Measurements from ENCODE around the gene SORCS2.

SORCS2 gene

DNA sequence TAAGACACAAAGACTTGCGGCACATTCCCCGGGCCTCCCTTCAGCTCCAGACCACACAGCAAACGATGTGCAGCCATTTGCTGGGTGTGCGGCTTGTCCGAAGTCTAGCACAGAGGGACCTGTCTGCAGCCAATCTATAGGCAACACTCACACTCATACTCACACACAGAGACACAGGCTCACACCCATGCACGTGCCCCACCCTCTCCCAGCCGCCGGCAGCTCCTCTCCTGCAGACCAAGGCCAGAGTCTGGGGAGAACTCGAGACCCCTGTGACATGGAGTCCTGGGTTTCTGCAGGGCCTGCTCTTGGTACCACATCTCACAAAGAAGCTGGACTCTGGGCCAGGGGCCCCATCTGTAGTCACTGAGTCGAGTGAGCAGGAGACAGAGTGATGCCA lies 487.8 kb downstream of the SORCS2 start:
- Mint-ChIP-seq H3K4me1 (ENCODE audit: low read depth) (no peaks in the 10 kb centered on the region), H3K9me3 (no peaks in the 10 kb centered on the region), H3K27me3 (ENCODE audit: low read depth) (no peaks in the 10 kb centered on the region), H3K27ac (no peak overlapping the region), H3K36me3 (ENCODE audit: low read depth) (no peaks in the 10 kb centered on the region), H3K4me3 (no peak overlapping the region)

GRCh38 chr4:7680731-7681130 lies 488.4 kb downstream of the SORCS2 start:
- H3K36me3 Mint-ChIP-seq (ENCODE audit: low read depth), result no peaks in the 10 kb centered on the region
- no peaks in the 10 kb centered on the region for H3K9me3 Mint-ChIP-seq
- no peaks in the 10 kb centered on the region for H3K27me3 Mint-ChIP-seq (ENCODE audit: low read depth)
- no peaks in the 10 kb centered on the region for H3K4me1 Mint-ChIP-seq (ENCODE audit: low read depth)
- no peak overlapping the region for H3K4me3 Mint-ChIP-seq
- no peak overlapping the region for H3K27ac Mint-ChIP-seq

GRCh38 chr4:7683126-7683703 lies 490.9 kb downstream of the SORCS2 start:
- H3K4me1 Mint-ChIP-seq (ENCODE audit: low read depth), result no peaks in the 10 kb centered on the region
- H3K9me3 Mint-ChIP-seq, result no peaks in the 10 kb centered on the region
- H3K36me3 Mint-ChIP-seq (ENCODE audit: low read depth), result no peaks in the 10 kb centered on the region
- no peaks in the 10 kb centered on the region for H3K27me3 Mint-ChIP-seq (ENCODE audit: low read depth)
- H3K4me3 Mint-ChIP-seq, result no peak overlapping the region
- no peak overlapping the region for H3K27ac Mint-ChIP-seq

DNA sequence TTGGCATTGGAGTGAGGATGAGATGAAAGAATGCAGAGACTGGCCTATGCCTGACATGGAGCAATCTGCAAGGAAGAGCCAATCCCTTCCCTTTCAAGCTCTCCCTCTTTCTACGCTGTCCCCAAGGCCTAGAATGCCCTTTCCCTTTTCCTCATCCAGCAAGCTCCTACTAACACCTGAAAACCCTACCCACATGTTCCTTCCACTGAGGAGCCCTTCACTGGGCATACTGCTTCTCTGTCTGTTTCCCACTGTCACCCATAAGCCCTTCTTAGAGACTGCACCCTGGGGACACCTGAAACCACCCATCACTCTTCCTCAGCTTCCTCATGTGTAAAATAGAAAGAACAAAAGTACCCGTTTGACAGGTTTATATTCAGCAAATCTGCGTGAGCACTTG lies 492.0 kb downstream of the SORCS2 start:
- Mint-ChIP-seq H3K36me3 (ENCODE audit: low read depth) (no peaks in the 10 kb centered on the region), H3K4me3 (no peak overlapping the region), H3K27ac (no peak overlapping the region), H3K9me3 (no peaks in the 10 kb centered on the region), H3K4me1 (ENCODE audit: low read depth) (no peaks in the 10 kb centered on the region), H3K27me3 (ENCODE audit: low read depth) (no peaks in the 10 kb centered on the region)

GRCh38 chr4:7686070-7686870 lies 493.9 kb downstream of the SORCS2 start:
- no peaks in the 10 kb centered on the region for H3K9me3 Mint-ChIP-seq
- H3K4me3 Mint-ChIP-seq, result no peak overlapping the region
- H3K27ac Mint-ChIP-seq, result no peak overlapping the region
- H3K4me1 Mint-ChIP-seq (ENCODE audit: low read depth), result no peaks in the 10 kb centered on the region
- no peaks in the 10 kb centered on the region for H3K36me3 Mint-ChIP-seq (ENCODE audit: low read depth)
- no peaks in the 10 kb centered on the region for H3K27me3 Mint-ChIP-seq (ENCODE audit: low read depth)

DNA sequence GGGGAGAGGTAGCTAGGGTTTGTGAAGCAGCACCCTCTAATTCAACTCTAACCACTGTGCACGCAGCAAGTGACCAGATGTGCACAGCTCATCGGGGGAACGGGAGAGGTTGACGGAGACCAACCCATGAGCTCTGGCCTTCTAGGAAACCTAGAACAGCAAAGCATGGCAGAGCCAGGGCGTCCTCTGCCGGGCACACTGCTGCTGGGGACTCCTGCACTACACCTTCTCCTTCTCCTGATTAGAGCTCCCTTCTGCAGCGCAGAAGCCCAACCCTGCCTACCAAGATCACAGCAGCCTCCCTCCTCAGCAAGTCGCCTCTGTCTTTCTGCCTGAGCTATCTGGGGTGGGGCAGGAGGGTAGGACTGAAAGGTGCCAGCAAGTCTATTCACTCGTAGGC lies 494.7 kb downstream of the SORCS2 start:
- H3K4me1 Mint-ChIP-seq (ENCODE audit: low read depth), result no peaks in the 10 kb centered on the region
- no peak overlapping the region for H3K27ac Mint-ChIP-seq
- H3K9me3 Mint-ChIP-seq, result no peaks in the 10 kb centered on the region
- no peak overlapping the region for H3K4me3 Mint-ChIP-seq
- no peaks in the 10 kb centered on the region for H3K36me3 Mint-ChIP-seq (ENCODE audit: low read depth)
- H3K27me3 Mint-ChIP-seq (ENCODE audit: low read depth), result no peaks in the 10 kb centered on the region

GRCh38 chr4:7687796-7688195 lies 495.5 kb downstream of the SORCS2 start:
- Mint-ChIP-seq H3K36me3 (ENCODE audit: low read depth) (no peaks in the 10 kb centered on the region), H3K4me1 (ENCODE audit: low read depth) (no peaks in the 10 kb centered on the region), H3K27me3 (ENCODE audit: low read depth) (no peaks in the 10 kb centered on the region), H3K9me3 (no peaks in the 10 kb centered on the region), H3K27ac (no peak overlapping the region), H3K4me3 (no peak overlapping the region)

- Mint-ChIP-seq H3K4me3 (no peak overlapping the region), H3K27ac (no peak overlapping the region), H3K27me3 (ENCODE audit: low read depth) (no peaks in the 10 kb centered on the region), H3K4me1 (ENCODE audit: low read depth) (no peaks in the 10 kb centered on the region), H3K9me3 (no peaks in the 10 kb centered on the region), H3K36me3 (ENCODE audit: low read depth) (no peaks in the 10 kb centered on the region)
These were observed 497.7 kb downstream of the SORCS2 start for GRCh38 chr4:7689773-7690693.

- H3K27me3 Mint-ChIP-seq (ENCODE audit: low read depth), result no peaks in the 10 kb centered on the region
- no peak overlapping the region for H3K4me3 Mint-ChIP-seq
- H3K4me1 Mint-ChIP-seq (ENCODE audit: low read depth), result no peaks in the 10 kb centered on the region
- H3K27ac Mint-ChIP-seq, result no peak overlapping the region
- H3K9me3 Mint-ChIP-seq, result no peaks in the 10 kb centered on the region
- H3K36me3 Mint-ChIP-seq (ENCODE audit: low read depth), result no peaks in the 10 kb centered on the region
These were observed 498.7 kb downstream of the SORCS2 start for GRCh38 chr4:7691061-7691460.

- H3K4me1 Mint-ChIP-seq (ENCODE audit: low read depth), result no peaks in the 10 kb centered on the region
- H3K4me3 Mint-ChIP-seq, result no peak overlapping the region
- H3K27me3 Mint-ChIP-seq (ENCODE audit: low read depth), result no peaks in the 10 kb centered on the region
- H3K9me3 Mint-ChIP-seq, result no peaks in the 10 kb centered on the region
- H3K36me3 Mint-ChIP-seq (ENCODE audit: low read depth), result no peaks in the 10 kb centered on the region
- no peak overlapping the region for H3K27ac Mint-ChIP-seq
These were observed 499.6 kb downstream of the SORCS2 start for GRCh38 chr4:7691982-7692381.

GRCh38 chr4:7692451-7693236 lies 500.3 kb downstream of the SORCS2 start:
- H3K4me3 Mint-ChIP-seq, result no peak overlapping the region
- H3K9me3 Mint-ChIP-seq, result no peaks in the 10 kb centered on the region
- H3K27ac Mint-ChIP-seq, result no peak overlapping the region
- H3K27me3 Mint-ChIP-seq (ENCODE audit: low read depth), result no peaks in the 10 kb centered on the region
- no peaks in the 10 kb centered on the region for H3K36me3 Mint-ChIP-seq (ENCODE audit: low read depth)
- H3K4me1 Mint-ChIP-seq (ENCODE audit: low read depth), result no peaks in the 10 kb centered on the region

GRCh38 chr4:7693237-7693608 lies 500.9 kb downstream of the SORCS2 start:
- H3K4me1 Mint-ChIP-seq (ENCODE audit: low read depth), result no peaks in the 10 kb centered on the region
- no peaks in the 10 kb centered on the region for H3K36me3 Mint-ChIP-seq (ENCODE audit: low read depth)
- H3K4me3 Mint-ChIP-seq, result no peak overlapping the region
- no peaks in the 10 kb centered on the region for H3K9me3 Mint-ChIP-seq
- no peaks in the 10 kb centered on the region for H3K27me3 Mint-ChIP-seq (ENCODE audit: low read depth)
- no peak overlapping the region for H3K27ac Mint-ChIP-seq

GRCh38 chr4:7693711-7694110 lies 501.4 kb downstream of the SORCS2 start:
- Mint-ChIP-seq H3K9me3 (no peaks in the 10 kb centered on the region), H3K4me3 (no peak overlapping the region), H3K4me1 (ENCODE audit: low read depth) (no peaks in the 10 kb centered on the region), H3K36me3 (ENCODE audit: low read depth) (no peaks in the 10 kb centered on the region), H3K27me3 (ENCODE audit: low read depth) (peaks cover 3% of the 10 kb centered on the region), H3K27ac (no peak overlapping the region)

GRCh38 chr4:7694324-7694723 lies 502.0 kb downstream of the SORCS2 start:
- Mint-ChIP-seq H3K27ac (no peak overlapping the region), H3K27me3 (ENCODE audit: low read depth) (peaks cover 3% of the 10 kb centered on the region), H3K9me3 (no peaks in the 10 kb centered on the region), H3K4me3 (no peak overlapping the region), H3K4me1 (ENCODE audit: low read depth) (no peaks in the 10 kb centered on the region), H3K36me3 (ENCODE audit: low read depth) (no peaks in the 10 kb centered on the region)
